ENCODE measurements around the gene CDK14.

GRCh38 chr7:90857603-90858002 lies 261.5 kb downstream of the CDK14 start:
- TF ChIP-seq CTCF (IDR thresholded peaks at IDR 0.05) = no peak
- no peak for TF ChIP-seq POLR2A (IDR thresholded peaks at IDR 0.05)
- no peak for TF ChIP-seq EP300 (IDR thresholded peaks at IDR 0.05)
